Nephron progenitor cell (in vitro differentiated cells): Measurements from ENCODE around the gene NDUFC2.
"Not testable (repeated sequence)": the region's sequence is repeated elsewhere in the genome, so short reads cannot be mapped to it uniquely, and the experiment has no call there.

Experiments used
- DNase-seq: peaks from one replicate; pipeline ENCODE4 v3.0.0; 2021
- H3K27ac Mint-ChIP-seq: 2 replicates; pipeline ENCODE4 v1.8.0; 2021; ENCODE audit warnings: mild to moderate bottlenecking, moderate library complexity, mixed read lengths
- H3K27me3 Mint-ChIP-seq: 2 replicates; pipeline ENCODE4 v1.8.0; 2021; ENCODE audit warnings: mild to moderate bottlenecking, low read depth, mixed read lengths; ENCODE audit not compliant: poor library complexity
- H3K36me3 Mint-ChIP-seq: 2 replicates; pipeline ENCODE4 v1.8.0; 2021; ENCODE audit warnings: low read depth, mixed read lengths
- H3K4me1 Mint-ChIP-seq: 2 replicates; pipeline ENCODE4 v1.8.0; 2021; ENCODE audit warnings: mixed read lengths
- H3K4me3 Mint-ChIP-seq: 2 replicates; pipeline ENCODE4 v1.8.0; 2021; ENCODE audit warnings: mild to moderate bottlenecking, moderate library complexity, mixed read lengths
- H3K9me3 Mint-ChIP-seq: 2 replicates; pipeline ENCODE4 v1.8.0; 2021; ENCODE audit warnings: mild to moderate bottlenecking, moderate library complexity, mixed read lengths
- CTCF ChIP-seq: fragments of 200-600 bp; sonication (generic); IDR thresholded peaks from 2 replicates; pipeline ENCODE4 v1.5.0; 2021; ENCODE audit warnings: antibody characterized with exemption

The NDUFC2 gene

GRCh38 chr11:78061088-78061920 is 18.4 kb downstream of the NDUFC2 start:
- Mint-ChIP-seq H3K36me3 (peaks cover under 1% of the 10 kb centered on the region), H3K4me3 (no peak overlapping the region), H3K4me1 (peaks cover 29% of the 10 kb centered on the region), H3K27me3 (no peaks in the 10 kb centered on the region), H3K27ac (peak overlapping the region; percentile 83), H3K9me3 (no peaks in the 10 kb centered on the region)
- TF ChIP-seq CTCF, result no peak
- no peak for DNase-seq

- DNase-seq, result no peak
- H3K9me3 Mint-ChIP-seq, result no peaks in the 10 kb centered on the region
- peaks cover 29% of the 10 kb centered on the region for H3K4me1 Mint-ChIP-seq
- H3K4me3 Mint-ChIP-seq, result no peak overlapping the region
- TF ChIP-seq CTCF, result no peak
- H3K36me3 Mint-ChIP-seq, result no peaks in the 10 kb centered on the region
- H3K27me3 Mint-ChIP-seq, result no peaks in the 10 kb centered on the region
- no peak overlapping the region for H3K27ac Mint-ChIP-seq
Measured at GRCh38 chr11:78060533-78060932, 19.1 kb downstream of the NDUFC2 start.

GRCh38 chr11:78059749-78060328 is 19.8 kb downstream of the NDUFC2 start:
- not testable (repeated sequence) for H3K9me3 Mint-ChIP-seq, H3K36me3 Mint-ChIP-seq, H3K27ac Mint-ChIP-seq

GRCh38 chr11:78057462-78058055 is 22.1 kb downstream of the NDUFC2 start:
- Mint-ChIP-seq H3K9me3 (no peaks in the 10 kb centered on the region), H3K4me1 (peaks cover 19% of the 10 kb centered on the region), H3K36me3 (no peaks in the 10 kb centered on the region), H3K27me3 (peaks cover 2% of the 10 kb centered on the region), H3K27ac (peak overlapping the region; percentile 45), H3K4me3 (no peak overlapping the region)
- no peak for TF ChIP-seq CTCF
- DNase-seq, result no peak

More at GRCh38 chr11:78059749-78060328, 19.8 kb downstream of the NDUFC2 start:
- H3K27me3 Mint-ChIP-seq, DNase-seq, H3K4me3 Mint-ChIP-seq: not testable (repeated sequence)
- H3K4me1 Mint-ChIP-seq, result peaks cover 29% of the 10 kb centered on the region

- no peaks in the 10 kb centered on the region for H3K36me3 Mint-ChIP-seq
- peaks cover 12% of the 10 kb centered on the region for H3K4me1 Mint-ChIP-seq
- no peaks in the 10 kb centered on the region for H3K9me3 Mint-ChIP-seq
- no peak overlapping the region for H3K27ac Mint-ChIP-seq
- DNase-seq, result no peak
- peaks cover 2% of the 10 kb centered on the region for H3K27me3 Mint-ChIP-seq
- TF ChIP-seq CTCF, result no peak
- no peak overlapping the region for H3K4me3 Mint-ChIP-seq
Measured at GRCh38 chr11:78056093-78056492, 23.6 kb downstream of the NDUFC2 start.

GRCh38 chr11:78054971-78055370 is 24.7 kb downstream of the NDUFC2 start:
- Mint-ChIP-seq H3K27ac (no peak overlapping the region), H3K36me3 (no peaks in the 10 kb centered on the region), H3K9me3 (no peaks in the 10 kb centered on the region), H3K4me3 (no peak overlapping the region), H3K4me1 (peaks cover 16% of the 10 kb centered on the region), H3K27me3 (peaks cover 5% of the 10 kb centered on the region)
- DNase-seq, result no peak
- no peak for TF ChIP-seq CTCF
